H1 (cell line): ENCODE measurements around the gene DCTN2. TPM values are rescaled to one million over a fixed set of nuclear protein-coding genes. Genes with fewer than 3 reads are reported as not detected.

Experiments
- CTCF ChIA-PET: fragments of 300-600 bp; sonication (Branson Sonifier 250); formaldehyde crosslinking; loops from one replicate; lab custom pipeline; 2021; ENCODE audit not compliant: partially characterized antibody; lab: Charles Lee
- POLR2A ChIA-PET: fragments of 300-600 bp; sonication (Branson Sonifier 250); formaldehyde crosslinking; loops from one replicate; lab custom pipeline; 2021; ENCODE audit warnings: inconsistent platforms; ENCODE audit not compliant: partially characterized antibody; lab: Charles Lee
- DNase-seq, 2 experiments: peaks; one replicate each; pipeline versions ENCODE4 v3.0.0 to v3.0.0-alpha.2; 2010 to 2022; ENCODE audit warnings: low spot score in 2 of 2, low read depth in 1 of 2, mixed read lengths in 1 of 2
- FAIRE-seq: peaks from 2 replicates; lab custom pipeline; 2011; peaks lifted over from hg19 to GRCh38; lab: Jason Lieb, UNC
- H2AFZ ChIP-seq: 2 replicates; pipeline ENCODE4 v1.8.1; 2012; ENCODE audit warnings: low read length, inconsistent platforms
- H2AK5ac ChIP-seq: 2 replicates; pipeline ENCODE4 v1.6.1; 2013; ENCODE audit warnings: low read depth, low read length
- H2BK120ac ChIP-seq: replicated peaks from 2 replicates; pipeline ENCODE3; 2013; ENCODE audit warnings: low read depth, low read length, inconsistent platforms
- H2BK12ac ChIP-seq: 2 replicates; pipeline ENCODE4 v1.6.1; 2013; ENCODE audit warnings: low read depth, low read length
- H2BK15ac ChIP-seq: 2 replicates; pipeline ENCODE4 v1.6.1; 2013; ENCODE audit warnings: low read length
- H2BK20ac ChIP-seq: 2 replicates; pipeline ENCODE4 v1.6.1; 2013; ENCODE audit warnings: low read length
- H2BK5ac ChIP-seq: 2 replicates; pipeline ENCODE4 v1.6.1; 2013; ENCODE audit warnings: low read depth, low read length
- H3K14ac ChIP-seq: 2 replicates; pipeline ENCODE4 v1.6.1; 2013; ENCODE audit warnings: inconsistent platforms; ENCODE audit not compliant: insufficient read length
- H3K18ac ChIP-seq: 2 replicates; pipeline ENCODE4 v1.6.1; 2013; ENCODE audit warnings: low read length; ENCODE audit errors: extremely low read depth
- H3K23ac ChIP-seq: 2 replicates; pipeline ENCODE4 v1.6.1; 2013; ENCODE audit warnings: inconsistent platforms; ENCODE audit not compliant: insufficient read length
- H3K23me2 ChIP-seq: 2 replicates; pipeline ENCODE4 v1.6.1; 2013; ENCODE audit warnings: low read depth, low read length
- H3K27ac ChIP-seq: 2 replicates; pipeline ENCODE4 v1.6.1; 2011; ENCODE audit warnings: low read depth, low read length, inconsistent platforms
- H3K27me3 ChIP-seq, 4 experiments: replicated peaks in 1 of 4; 1 replicate in 1 of 4; 2 replicates in 3 of 4; pipeline versions ENCODE4 v1.6.1 to v1.8.1; 2011 to 2013; ENCODE audit warnings: low read length in 3 of 4, mild to moderate bottlenecking in 3 of 4, inconsistent platforms in 2 of 4, mixed read lengths in 2 of 4, moderate library complexity in 1 of 4; ENCODE audit not compliant: control insufficient read depth in 3 of 4, insufficient read depth in 3 of 4; ENCODE audit errors: extremely low read depth in 1 of 4
- H3K36me3 ChIP-seq, 4 experiments: 2 replicates each; pipeline versions ENCODE4 v1.6.1 to v1.8.1; 2011 to 2013; ENCODE audit warnings: mild to moderate bottlenecking in 4 of 4, low read length in 3 of 4, moderate library complexity in 2 of 4, control low read depth in 1 of 4, inconsistent platforms in 1 of 4; ENCODE audit not compliant: insufficient read depth in 4 of 4, control insufficient read depth in 2 of 4
- H3K4ac ChIP-seq: replicated peaks from 2 replicates; pipeline ENCODE3; 2013; ENCODE audit warnings: low read length, low read depth, mixed read lengths, inconsistent platforms; ENCODE audit not compliant: insufficient read length
- H3K4me1 ChIP-seq, 4 experiments: replicated peaks in 1 of 4; 1 replicate in 1 of 4; 2 replicates in 3 of 4; pipeline versions ENCODE4 v1.6.1 to v1.8.1; 2011 to 2013; ENCODE audit warnings: low read length in 3 of 4, inconsistent platforms in 2 of 4, mixed read lengths in 1 of 4; ENCODE audit not compliant: insufficient read depth in 4 of 4, control insufficient read depth in 3 of 4
- H3K4me2 ChIP-seq, 2 experiments: 2 replicates each; pipeline versions ENCODE4 v1.6.1 to v1.8.1; 2011 to 2013; ENCODE audit warnings: low read depth in 2 of 2, low read length in 2 of 2, control low read depth in 1 of 2, inconsistent platforms in 1 of 2, mild to moderate bottlenecking in 1 of 2; ENCODE audit not compliant: insufficient read depth in 1 of 2
- H3K4me3 ChIP-seq, 4 experiments: fragments of 200-600, 300-600 bp in 1 of 4; sonication (generic), shearing (Covaris generic), sonication (Bioruptor Twin) in 1 of 4; 2 replicates each; pipeline versions ENCODE4 v1.5.1 to v1.8.1; 2011 to 2016; ENCODE audit warnings: low read length in 4 of 4, low read depth in 3 of 4, control low read depth in 2 of 4, inconsistent platforms in 2 of 4, mild to moderate bottlenecking in 2 of 4, mixed read lengths in 1 of 4, moderate library complexity in 1 of 4; ENCODE audit not compliant: insufficient read depth in 2 of 4; ENCODE audit errors: extremely low read depth in 1 of 4
- H3K56ac ChIP-seq: replicated peaks from 2 replicates; pipeline ENCODE3; 2013; ENCODE audit warnings: low read depth, mild to moderate bottlenecking, mixed read lengths, low read length, inconsistent platforms; ENCODE audit not compliant: insufficient read length
- H3K79me1 ChIP-seq: 2 replicates; pipeline ENCODE4 v1.6.1; 2013; ENCODE audit warnings: low read depth, low read length, control low read depth
- H3K79me2 ChIP-seq, 2 experiments: 2 replicates each; pipeline versions ENCODE4 v1.6.1 to v1.8.1; 2012 to 2013; ENCODE audit warnings: low read length in 2 of 2, mild to moderate bottlenecking in 2 of 2, inconsistent platforms in 1 of 2; ENCODE audit not compliant: insufficient read depth in 2 of 2, control insufficient read depth in 1 of 2
- H3K9ac ChIP-seq, 4 experiments: replicated peaks in 1 of 4; 1 replicate in 1 of 4; 2 replicates in 3 of 4; pipeline versions ENCODE4 v1.6.1 to v1.8.1; 2011 to 2013; ENCODE audit warnings: low read depth in 3 of 4, low read length in 3 of 4, control low read depth in 2 of 4, mild to moderate bottlenecking in 2 of 4, moderate library complexity in 2 of 4, inconsistent platforms in 1 of 4; ENCODE audit errors: extremely low read depth in 1 of 4
- H3K9me3 ChIP-seq, 2 experiments: 2 replicates each; pipeline versions ENCODE4 v1.6.1 to v1.8.1; 2012 to 2013; ENCODE audit warnings: mild to moderate bottlenecking in 2 of 2, moderate library complexity in 2 of 2, control low read depth in 1 of 2, inconsistent platforms in 1 of 2, low read depth in 1 of 2, low read length in 1 of 2, mixed read lengths in 1 of 2; ENCODE audit not compliant: insufficient read depth in 2 of 2
- H4K20me1 ChIP-seq, 2 experiments: replicated peaks in 1 of 2; 2 replicates each; pipeline versions ENCODE3 to v1.8.1; 2011 to 2013; ENCODE audit warnings: inconsistent platforms in 2 of 2, low read length in 2 of 2, mild to moderate bottlenecking in 1 of 2; ENCODE audit not compliant: insufficient read depth in 2 of 2, control insufficient read depth in 1 of 2
- H4K5ac ChIP-seq: 2 replicates; pipeline ENCODE4 v1.6.1; 2013; ENCODE audit warnings: low read length, low read depth, mixed read lengths, inconsistent platforms; ENCODE audit not compliant: insufficient read length
- H4K8ac ChIP-seq: 2 replicates; pipeline ENCODE4 v1.8.0; 2013; ENCODE audit warnings: mild to moderate bottlenecking, moderate library complexity, low read length, inconsistent platforms; ENCODE audit not compliant: insufficient read depth; ENCODE audit errors: extremely low read depth
- H4K91ac ChIP-seq: replicated peaks from 2 replicates; pipeline ENCODE3; 2013; ENCODE audit warnings: low read length, mixed read lengths, inconsistent platforms; ENCODE audit not compliant: insufficient read length
- CBX8 ChIP-seq: fragments of 300-800, 300-1000 bp; sonication (generic); IDR thresholded peaks from 2 replicates; pipeline ENCODE4 v1.7.1; 2016; ENCODE audit warnings: low read depth, low read length, borderline replicate concordance
- CTCF ChIP-seq, 3 experiments: IDR thresholded peaks; 1 replicate in 2 of 3; 2 replicates in 1 of 3; pipeline versions ENCODE4 v1.5.1 to v1.6.1; 2011; ENCODE audit warnings: low read length in 3 of 3, mild to moderate bottlenecking in 3 of 3, inconsistent platforms in 2 of 3, low read depth in 1 of 3, moderate library complexity in 1 of 3; ENCODE audit not compliant: insufficient read depth in 1 of 3; ENCODE audit errors: control extremely low read depth in 1 of 3
- GABPA ChIP-seq: IDR thresholded peaks from 2 replicates; pipeline ENCODE4 v1.6.1; 2011; ENCODE audit warnings: mild to moderate bottlenecking, low read length, moderate library complexity, borderline replicate concordance; ENCODE audit not compliant: insufficient read depth
- JUND ChIP-seq: IDR thresholded peaks from 2 replicates; pipeline ENCODE4 v1.6.1; 2011; ENCODE audit warnings: mild to moderate bottlenecking, improper control_type of control experiment, low read length
- MAFK ChIP-seq: IDR thresholded peaks from 2 replicates; pipeline ENCODE4 v1.6.1; 2012; ENCODE audit warnings: low read depth, mild to moderate bottlenecking, improper control_type of control experiment, low read length
- POLR2A ChIP-seq, 2 experiments: IDR thresholded peaks; 1 replicate in 1 of 2; 2 replicates in 1 of 2; pipeline ENCODE4 v1.6.1; 2011; ENCODE audit warnings: low read depth in 2 of 2, low read length in 2 of 2, mild to moderate bottlenecking in 2 of 2; ENCODE audit errors: control extremely low read depth in 1 of 2
- SIX5 ChIP-seq: IDR thresholded peaks from 2 replicates; pipeline ENCODE4 v1.6.1; 2011; ENCODE audit warnings: mild to moderate bottlenecking, low read depth, low read length
- SP1 ChIP-seq: IDR thresholded peaks from 2 replicates; pipeline ENCODE4 v1.6.1; 2011; ENCODE audit warnings: low read depth, low read length
- SP2 ChIP-seq: IDR thresholded peaks from 2 replicates; pipeline ENCODE4 v1.6.1; 2012; ENCODE audit warnings: mild to moderate bottlenecking, low read length, inconsistent platforms
- SP4 ChIP-seq: IDR thresholded peaks from 2 replicates; pipeline ENCODE4 v1.6.1; 2012; ENCODE audit warnings: low read length, inconsistent platforms
- TBP ChIP-seq: IDR thresholded peaks from 2 replicates; pipeline ENCODE4 v1.6.1; 2011; ENCODE audit warnings: low read depth, low read length, improper control_type of control experiment
- YY1 ChIP-seq: IDR thresholded peaks from 2 replicates; pipeline ENCODE4 v1.6.1; 2011; ENCODE audit warnings: low read depth, mild to moderate bottlenecking, low read length
- WGBS, 2 experiments: shearing (Covaris generic) in 1 of 2; methylation state at CpG; one replicate each; pipeline versions ENCODE4 v1.1.6 to v1.1.7; 2013 to 2015; ENCODE audit warnings: low lambda C conversion rate in 2 of 2, mixed read lengths in 2 of 2, inconsistent platforms in 1 of 2, low coverage in 1 of 2, missing lambda C conversion rate in 1 of 2; ENCODE audit not compliant: insufficient replicate concordance in 2 of 2, insufficient coverage in 1 of 2, insufficient read length in 1 of 2; ENCODE audit errors: extremely low coverage in 1 of 2, missing lambda C conversion rate in 1 of 2; 5-methylcytosine and 5-hydroxymethylcytosine counted together
- polyA plus RNA-seq, 7 experiments: library from polyadenylated mRNA; depleted of rRNA in 3 of 7; stranded (reverse) in 5 of 7; unstranded in 2 of 7; fragments of >200 nt in 5 of 7; fragments of 200-250 nt in 2 of 7; gene quantifications; 1 replicate in 5 of 7; 2 replicates in 1 of 7; 4 replicates in 1 of 7; pipeline versions ENCODE4 v1.2.1 to v1.2.3, GENCODE V29; 2011 to 2013; ENCODE audit warnings: missing spikeins in 2 of 7, mixed read lengths in 2 of 7
- total RNA-seq: library from RNA; stranded (reverse); fragmentation: NEBNext Ultra II Directional; extraction: Animal tissue kit (Norgen Biotek cat#: 25700); gene quantifications from 2 replicates; pipeline ENCODE4 v1.2.1, GENCODE V29; 2021
- TF ChIP-seq, protein P1 (sequence below): IDR thresholded peaks from 2 replicates; pipeline ENCODE4 v1.6.1; 2011; ENCODE audit warnings: low read depth, mild to moderate bottlenecking, low read length; ENCODE audit not compliant: insufficient read depth

DCTN2 gene
- total and polyA plus RNA-seq, 2 of the 8 experiments (the other 6 are each of a cell fraction or from before 2014, with no cell fraction given) = 90.3 to 91.9 TPM

- Histone ChIP-seq H3K4me3 (no peak overlapping the region), H3K4me1 (no peaks in the 10 kb centered on the region), H3K27me3 (no peaks in the 10 kb centered on the region), H3K36me3 (peaks cover 2 to 30% (median 19%) of the 10 kb centered on the region in 4 experiments; a peak in 6 of 8 replicates), H3K23ac (no peak overlapping the region), H2BK20ac (no peak overlapping the region), H3K4ac (no peak overlapping the region), H2BK120ac (no peak overlapping the region), H3K14ac (no peak overlapping the region), H2AK5ac (no peak overlapping the region), H3K18ac (no peak overlapping the region), H4K8ac (no peak overlapping the region), H4K20me1 (peaks cover 0 to 2% of the 10 kb centered on the region in 2 experiments), H2BK15ac (no peak overlapping the region), H4K91ac (no peak overlapping the region), H2AFZ (no peak overlapping the region), H4K5ac (no peak overlapping the region), H3K9me3 (no peaks in the 10 kb centered on the region), H3K56ac (no peak overlapping the region), H2BK12ac (no peak overlapping the region), H3K4me2 (no peak overlapping the region), H2BK5ac (no peak overlapping the region), H3K9ac (no peak overlapping the region), H3K79me2 (peaks cover 0 to 4% of the 10 kb centered on the region in 2 experiments; a peak in 1 of 4 replicates), H3K79me1 (no peaks in the 10 kb centered on the region), H3K27ac (no peak overlapping the region), H3K23me2 (no peaks in the 10 kb centered on the region)
- ChIA-PET CTCF (no interaction called here), POLR2A (interaction anchor here (0.7 kb wide), 1 partner anchor 13 kb away, joined by 3 read pairs; no protein-coding TSS in a partner anchor)
- WGBS, 2 experiments = 79% methylated on average over 4 of the region's 4 CpGs; no CpG with 5 or more reads in 1 of the 2 experiments
- FAIRE-seq = no peak
- DNase-seq = no peak
- TF ChIP-seq SP2 (no peak), POLR2A (IDR thresholded peaks at IDR 0.05; ENCODE audit: control extremely low read depth in 1 of 2, low read depth in 2 of 2, low read length in 2 of 2) (no peak), CBX8 (no peak), SP1 (no peak), JUND (no peak), GABPA (no peak), YY1 (no peak), SP4 (no peak), TBP (no peak), CTCF (IDR thresholded peaks at IDR 0.05; ENCODE audit: control extremely low read depth in 1 of 3, insufficient read depth in 1 of 3, low read depth in 1 of 3, low read length in 3 of 3) (no peak), MAFK (no peak), SIX5 (no peak)
- TF ChIP-seq, protein P1, sequence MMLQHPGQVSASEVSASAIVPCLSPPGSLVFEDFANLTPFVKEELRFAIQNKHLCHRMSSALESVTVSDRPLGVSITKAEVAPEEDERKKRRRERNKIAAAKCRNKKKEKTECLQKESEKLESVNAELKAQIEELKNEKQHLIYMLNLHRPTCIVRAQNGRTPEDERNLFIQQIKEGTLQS = no peak
Measured at GRCh38 chr12:57563358-57563757, 16.4 kb upstream of the DCTN2 start.
